HL-60 (cell line): ENCODE data around the gene CXCL6.

Experiments used
- GABPA ChIP-seq: IDR thresholded peaks from 2 replicates; pipeline ENCODE4 v1.6.1; 2012; ENCODE audit warnings: low read depth
- POLR2AphosphoS5 ChIP-seq: IDR thresholded peaks from 2 replicates; pipeline ENCODE4 v1.6.1; 2012; ENCODE audit warnings: low read depth
- TF ChIP-seq, protein P1 (sequence below): IDR thresholded peaks from one replicate; pipeline ENCODE4 v1.5.1; 2011; ENCODE audit warnings: low read length, control low read depth, inconsistent platforms; ENCODE audit not compliant: insufficient read depth
- TF ChIP-seq, protein P2 (sequence below): IDR thresholded peaks from 2 replicates; pipeline ENCODE4 v1.6.1; 2012; ENCODE audit warnings: low read depth; ENCODE audit not compliant: insufficient replicate concordance

DNA sequence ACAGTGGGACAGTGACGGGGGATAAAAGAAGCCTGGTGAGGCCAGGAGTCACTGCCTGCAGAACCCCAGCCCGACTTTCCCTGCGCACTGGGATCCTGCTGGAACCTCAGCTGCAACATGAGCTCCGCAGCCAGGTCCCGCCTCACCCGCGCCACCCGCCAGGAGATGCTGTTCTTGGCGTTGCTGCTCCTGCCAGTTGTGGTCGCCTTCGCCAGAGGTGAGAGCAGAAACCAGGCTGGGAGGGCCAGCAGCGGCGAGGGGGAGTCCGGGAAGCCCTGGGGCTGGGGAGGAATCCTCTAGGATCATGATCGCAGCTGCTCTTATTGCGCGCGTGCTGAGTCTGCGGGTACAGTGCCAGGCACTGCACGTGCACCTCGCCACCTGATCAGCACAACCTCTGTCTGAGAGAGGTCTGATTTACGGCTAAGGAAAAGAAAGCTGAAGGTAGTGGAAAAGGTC, 16.8 kb downstream of the CXCL6 start, which contains the start of gene PF4V1:
- TF ChIP-seq, protein P1, sequence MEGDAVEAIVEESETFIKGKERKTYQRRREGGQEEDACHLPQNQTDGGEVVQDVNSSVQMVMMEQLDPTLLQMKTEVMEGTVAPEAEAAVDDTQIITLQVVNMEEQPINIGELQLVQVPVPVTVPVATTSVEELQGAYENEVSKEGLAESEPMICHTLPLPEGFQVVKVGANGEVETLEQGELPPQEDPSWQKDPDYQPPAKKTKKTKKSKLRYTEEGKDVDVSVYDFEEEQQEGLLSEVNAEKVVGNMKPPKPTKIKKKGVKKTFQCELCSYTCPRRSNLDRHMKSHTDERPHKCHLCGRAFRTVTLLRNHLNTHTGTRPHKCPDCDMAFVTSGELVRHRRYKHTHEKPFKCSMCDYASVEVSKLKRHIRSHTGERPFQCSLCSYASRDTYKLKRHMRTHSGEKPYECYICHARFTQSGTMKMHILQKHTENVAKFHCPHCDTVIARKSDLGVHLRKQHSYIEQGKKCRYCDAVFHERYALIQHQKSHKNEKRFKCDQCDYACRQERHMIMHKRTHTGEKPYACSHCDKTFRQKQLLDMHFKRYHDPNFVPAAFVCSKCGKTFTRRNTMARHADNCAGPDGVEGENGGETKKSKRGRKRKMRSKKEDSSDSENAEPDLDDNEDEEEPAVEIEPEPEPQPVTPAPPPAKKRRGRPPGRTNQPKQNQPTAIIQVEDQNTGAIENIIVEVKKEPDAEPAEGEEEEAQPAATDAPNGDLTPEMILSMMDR: no peak
- TF ChIP-seq GABPA (no peak), POLR2AphosphoS5 (no peak)
- TF ChIP-seq, protein P2, sequence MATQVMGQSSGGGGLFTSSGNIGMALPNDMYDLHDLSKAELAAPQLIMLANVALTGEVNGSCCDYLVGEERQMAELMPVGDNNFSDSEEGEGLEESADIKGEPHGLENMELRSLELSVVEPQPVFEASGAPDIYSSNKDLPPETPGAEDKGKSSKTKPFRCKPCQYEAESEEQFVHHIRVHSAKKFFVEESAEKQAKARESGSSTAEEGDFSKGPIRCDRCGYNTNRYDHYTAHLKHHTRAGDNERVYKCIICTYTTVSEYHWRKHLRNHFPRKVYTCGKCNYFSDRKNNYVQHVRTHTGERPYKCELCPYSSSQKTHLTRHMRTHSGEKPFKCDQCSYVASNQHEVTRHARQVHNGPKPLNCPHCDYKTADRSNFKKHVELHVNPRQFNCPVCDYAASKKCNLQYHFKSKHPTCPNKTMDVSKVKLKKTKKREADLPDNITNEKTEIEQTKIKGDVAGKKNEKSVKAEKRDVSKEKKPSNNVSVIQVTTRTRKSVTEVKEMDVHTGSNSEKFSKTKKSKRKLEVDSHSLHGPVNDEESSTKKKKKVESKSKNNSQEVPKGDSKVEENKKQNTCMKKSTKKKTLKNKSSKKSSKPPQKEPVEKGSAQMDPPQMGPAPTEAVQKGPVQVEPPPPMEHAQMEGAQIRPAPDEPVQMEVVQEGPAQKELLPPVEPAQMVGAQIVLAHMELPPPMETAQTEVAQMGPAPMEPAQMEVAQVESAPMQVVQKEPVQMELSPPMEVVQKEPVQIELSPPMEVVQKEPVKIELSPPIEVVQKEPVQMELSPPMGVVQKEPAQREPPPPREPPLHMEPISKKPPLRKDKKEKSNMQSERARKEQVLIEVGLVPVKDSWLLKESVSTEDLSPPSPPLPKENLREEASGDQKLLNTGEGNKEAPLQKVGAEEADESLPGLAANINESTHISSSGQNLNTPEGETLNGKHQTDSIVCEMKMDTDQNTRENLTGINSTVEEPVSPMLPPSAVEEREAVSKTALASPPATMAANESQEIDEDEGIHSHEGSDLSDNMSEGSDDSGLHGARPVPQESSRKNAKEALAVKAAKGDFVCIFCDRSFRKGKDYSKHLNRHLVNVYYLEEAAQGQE: no peak
